Muscle of arm (tissue), 12 donors: ENCODE data around the gene ADAP1. TPM values are rescaled to one million over a fixed set of nuclear protein-coding genes. Genes with fewer than 3 reads are reported as not detected.

Experiments
- DNase-seq: peaks from one replicate; pipeline ENCODE4 v3.0.0-alpha.2; 2013
- polyA plus RNA-seq, 12 donors: library from polyadenylated mRNA; unstranded; fragments of 120-200 nt; gene quantifications; one replicate each; pipeline ENCODE4 v1.2.1, GENCODE V29; 2013; ENCODE audit not compliant: insufficient read length in 12 of 12

Gene ADAP1
- polyA plus RNA-seq, 12 donors, result 1.1 to 11.1 (median 2.4) TPM; not detected in 1

DNA sequence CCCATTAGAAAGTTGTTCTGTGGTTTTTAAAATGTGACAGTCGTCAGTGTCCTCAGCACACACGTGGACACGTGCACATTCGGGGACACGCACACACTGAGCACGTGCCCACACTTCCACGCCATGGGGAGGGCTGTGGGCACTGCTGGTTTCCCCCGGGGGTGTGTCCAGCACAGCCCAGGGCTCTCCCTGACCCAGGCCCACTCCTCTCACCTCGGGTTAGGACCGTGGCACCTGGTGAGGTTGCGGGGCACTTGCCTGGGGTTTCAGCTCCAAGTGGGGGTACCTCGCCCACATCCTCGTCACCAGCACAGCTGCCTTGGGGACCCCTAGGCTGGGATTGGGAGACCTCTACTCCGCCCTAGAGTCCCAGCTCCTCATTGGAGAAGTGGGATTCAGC, 57.4 kb downstream of the ADAP1 start:
- no peak for DNase-seq

DNA sequence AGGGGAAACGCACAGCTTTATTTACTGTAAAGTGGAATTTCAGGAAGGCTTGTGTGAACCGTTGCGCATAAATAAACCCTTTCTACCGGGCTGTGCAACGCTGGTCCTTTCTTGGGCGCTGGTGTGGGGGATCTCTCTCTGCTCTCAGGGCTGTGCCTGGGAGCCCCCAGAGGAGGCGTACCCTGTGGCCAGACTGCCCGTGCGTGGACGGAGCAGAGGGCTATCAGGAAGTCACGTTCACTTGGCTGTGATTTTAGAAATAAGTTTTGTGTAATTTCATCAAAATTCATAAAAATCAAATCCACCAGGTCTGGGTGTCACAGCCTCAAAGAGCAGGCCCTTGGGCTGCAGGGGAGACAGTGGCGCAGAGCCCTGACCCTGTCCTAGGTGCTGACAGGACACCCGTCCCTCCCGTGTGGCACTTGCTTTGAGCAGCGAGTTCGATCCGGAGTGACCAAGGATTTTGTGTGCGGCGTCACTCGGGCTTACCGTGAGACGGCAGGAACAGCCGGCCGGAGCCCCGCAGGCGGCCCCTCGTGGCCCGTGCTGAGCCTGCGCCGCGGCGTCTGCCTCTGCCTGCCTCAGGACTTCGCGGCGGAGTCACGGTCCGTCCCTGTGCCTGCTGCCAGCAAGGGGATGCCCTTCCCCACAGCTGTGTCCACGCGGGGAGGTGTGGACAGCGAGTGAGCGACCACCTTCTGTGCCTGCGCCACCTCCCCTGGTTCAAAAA, 58.0 kb downstream of the ADAP1 start:
- DNase-seq, result no peak

DNA sequence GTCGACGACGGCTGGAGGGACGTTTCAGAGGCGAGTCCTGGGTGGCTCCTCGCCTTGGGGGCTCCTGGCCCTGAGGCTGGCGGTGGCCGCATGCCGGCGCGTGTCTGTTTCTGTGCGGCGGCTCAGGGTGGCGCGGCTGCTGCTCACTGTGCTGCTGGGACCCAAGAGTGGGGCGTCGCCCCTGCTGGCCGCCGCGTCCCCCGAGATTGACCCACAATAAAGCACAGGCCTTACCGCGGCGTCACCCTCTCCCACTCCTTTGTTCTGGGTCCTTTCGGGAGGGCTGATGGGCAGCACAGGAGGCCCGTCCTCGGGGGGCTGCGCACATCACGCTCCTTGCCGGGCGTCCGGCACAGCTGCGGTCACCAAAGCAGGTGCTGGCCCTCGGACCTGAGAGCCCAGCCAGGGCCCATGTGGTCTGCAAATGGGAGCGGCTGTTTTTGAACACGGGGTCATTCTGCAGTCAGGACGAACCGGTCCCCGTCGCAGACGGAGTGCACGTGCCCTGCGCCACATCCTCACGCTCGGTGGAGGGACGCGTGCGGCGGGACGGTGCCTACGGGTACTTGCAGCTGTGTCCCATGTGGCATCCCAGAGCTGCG, 58.9 kb downstream of the ADAP1 start:
- DNase-seq, result no peak

DNA sequence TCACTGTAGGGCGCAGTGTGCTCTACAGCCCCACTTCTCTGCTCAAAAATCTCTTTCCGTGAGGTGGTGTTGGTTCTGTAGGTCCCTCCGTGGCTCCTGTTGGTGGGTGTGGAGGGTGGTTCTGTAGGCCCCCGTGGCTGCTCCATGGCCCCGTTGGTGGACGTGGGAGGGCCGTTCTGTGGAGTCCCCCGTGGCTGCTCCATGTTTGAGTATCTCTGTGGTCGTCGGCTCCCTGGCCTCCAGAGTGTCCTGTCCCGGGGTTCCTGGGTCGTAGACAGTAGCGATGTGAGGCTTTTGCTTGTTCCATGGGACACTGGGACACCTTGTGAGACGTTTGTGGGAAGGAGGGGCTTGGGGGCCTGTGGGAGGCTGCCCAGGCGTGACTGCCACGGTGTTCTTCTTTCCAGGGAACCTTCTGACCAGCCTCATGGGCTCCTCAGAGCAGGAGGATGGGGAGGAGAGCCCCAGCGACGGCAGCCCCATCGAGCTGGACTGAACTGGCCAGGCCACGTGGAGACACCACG, 59.5 kb downstream of the ADAP1 start:
- DNase-seq, result no peak

DNA sequence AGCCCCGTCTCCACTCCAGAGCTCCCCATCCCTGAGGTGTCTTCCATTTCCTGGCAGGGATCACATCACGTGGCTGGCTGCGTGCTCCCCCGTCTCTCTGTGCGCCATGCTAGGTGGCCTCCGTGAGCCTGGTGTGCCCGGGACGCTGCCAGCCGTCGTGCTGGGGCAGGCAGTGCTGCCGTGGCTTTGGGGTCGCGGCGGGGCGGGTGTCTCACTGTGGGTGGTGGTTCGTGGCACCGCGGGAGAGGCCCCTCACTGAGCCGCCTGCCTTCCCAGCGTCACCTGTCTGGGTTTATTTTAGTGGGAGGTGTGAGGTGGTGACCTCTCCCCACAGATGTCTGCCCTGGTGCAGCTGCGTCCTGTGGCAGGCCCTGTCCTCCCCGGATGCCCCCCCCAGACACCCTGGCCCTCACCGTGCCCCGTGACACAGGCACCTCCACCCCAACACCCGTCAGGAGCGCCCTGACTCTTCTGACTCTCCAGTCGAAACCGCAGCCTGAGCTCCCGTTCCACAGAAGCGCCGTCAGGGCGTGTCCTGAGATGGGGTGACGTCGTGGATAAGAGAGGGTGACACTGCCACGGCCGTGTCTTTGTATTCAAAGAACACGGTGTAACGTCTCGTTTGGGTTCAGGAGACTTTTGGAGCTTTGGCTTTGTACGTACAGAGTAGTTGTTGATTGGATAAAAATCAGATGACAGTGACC, 60.2 kb downstream of the ADAP1 start:
- DNase-seq, result no peak

DNA sequence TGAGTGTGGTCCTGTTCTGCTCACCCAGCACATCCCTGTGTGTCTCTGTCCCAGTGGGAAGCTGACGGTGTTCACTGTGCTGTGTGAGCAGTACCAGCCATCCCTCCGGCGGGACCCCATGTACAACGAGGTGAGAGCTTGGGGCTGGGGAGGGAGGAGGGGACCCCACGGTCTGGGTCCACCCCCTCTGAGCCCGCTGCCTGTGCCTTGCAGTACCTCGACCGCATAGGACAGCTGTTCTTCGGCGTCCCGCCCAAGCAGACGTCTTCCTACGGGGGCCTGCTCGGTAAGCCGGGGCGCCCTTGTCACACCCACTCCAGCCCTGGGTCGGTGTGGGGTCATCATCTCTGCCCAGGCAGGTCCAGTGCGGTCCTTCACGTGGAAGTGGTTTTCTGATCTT, 60.8 kb downstream of the ADAP1 start:
- no peak for DNase-seq

DNA sequence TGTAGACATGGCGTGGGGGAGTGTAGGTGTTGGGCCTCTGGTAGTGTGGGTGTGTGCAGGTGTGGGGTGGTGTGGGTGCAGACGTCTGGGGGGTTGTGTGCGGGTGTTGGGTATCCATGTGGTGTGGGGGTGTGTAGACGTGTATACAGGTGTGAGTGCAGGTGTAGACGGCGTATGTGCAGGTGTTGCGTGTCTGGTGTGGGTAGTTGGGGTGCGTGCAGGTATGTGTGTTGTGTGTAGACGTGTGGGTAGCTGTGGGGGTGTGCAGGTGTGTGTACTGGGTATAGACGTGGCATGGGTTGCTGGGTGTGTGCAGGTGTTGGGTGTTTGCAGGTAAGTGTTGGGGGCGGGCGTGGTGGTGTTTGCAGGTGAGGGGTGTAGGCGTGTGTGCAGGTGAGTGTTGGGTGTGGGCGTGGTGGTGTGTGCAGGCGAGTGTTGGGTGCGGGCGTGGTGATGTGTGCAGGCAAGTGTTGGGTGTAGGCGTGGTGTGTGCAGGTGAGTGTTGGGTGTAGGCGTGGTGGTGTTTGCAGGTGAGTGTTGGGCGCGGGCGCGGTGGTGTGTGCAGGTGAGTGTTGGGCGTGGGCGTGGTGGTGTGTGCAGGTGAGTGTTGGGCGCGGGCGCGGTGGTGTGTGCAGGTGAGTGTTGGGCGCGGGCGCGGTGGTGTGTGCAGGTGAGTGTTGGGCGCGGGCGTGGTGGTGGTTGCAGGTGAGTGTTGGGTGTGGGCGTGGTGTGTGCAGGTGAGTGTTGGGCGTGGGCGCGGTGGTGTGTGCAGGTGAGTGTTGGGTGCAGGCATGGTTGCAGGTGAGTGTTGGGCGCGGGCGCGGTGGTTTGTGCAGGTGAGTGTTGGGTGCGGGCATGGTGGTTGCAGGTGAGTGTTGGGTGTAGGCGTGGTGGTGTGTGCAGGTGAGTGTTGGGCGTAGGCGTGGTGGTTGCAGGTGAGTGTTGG, 61.6 kb downstream of the ADAP1 start:
- no peak for DNase-seq

DNA sequence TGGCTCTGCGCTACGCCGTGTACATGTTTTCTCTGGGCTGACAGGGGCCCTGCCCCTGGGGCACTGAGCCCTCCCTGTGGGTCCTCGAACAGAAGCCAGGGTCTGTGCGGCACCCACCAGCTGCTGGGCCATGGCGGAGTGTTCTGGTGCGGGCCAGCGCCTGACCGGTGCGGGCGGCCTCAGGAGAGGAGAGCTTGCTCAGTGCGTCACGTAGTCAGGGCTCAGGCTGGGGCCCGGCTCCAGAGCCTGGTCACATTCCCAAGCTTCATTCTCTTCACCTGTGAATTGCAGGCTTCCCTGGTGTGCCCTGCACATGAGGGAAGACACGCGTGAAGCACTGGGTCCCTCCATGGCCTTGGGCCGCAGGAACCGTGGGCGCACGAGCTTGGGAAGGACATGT, 62.7 kb downstream of the ADAP1 start:
- DNase-seq, result no peak

DNA sequence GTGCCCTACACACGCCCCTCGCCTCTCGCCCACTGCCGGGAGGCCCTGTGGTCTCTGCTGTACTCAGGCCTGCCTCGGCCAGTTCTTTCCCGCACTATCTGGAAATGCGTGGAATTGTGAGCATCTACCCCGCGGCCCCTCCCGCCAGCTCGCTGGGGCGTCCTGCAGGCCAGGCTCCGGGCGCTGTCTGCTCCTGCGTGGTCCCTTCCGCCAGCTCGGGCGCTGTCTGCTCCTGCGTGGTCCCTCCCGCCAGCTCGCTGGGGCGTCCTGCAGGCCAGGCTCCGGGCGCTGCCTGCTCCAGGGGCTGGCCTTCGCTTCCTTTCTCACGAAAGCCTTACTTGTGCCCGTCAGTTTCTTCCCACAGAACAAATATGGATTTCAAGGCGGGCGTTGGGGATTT, 63.2 kb downstream of the ADAP1 start:
- DNase-seq, result no peak

DNA sequence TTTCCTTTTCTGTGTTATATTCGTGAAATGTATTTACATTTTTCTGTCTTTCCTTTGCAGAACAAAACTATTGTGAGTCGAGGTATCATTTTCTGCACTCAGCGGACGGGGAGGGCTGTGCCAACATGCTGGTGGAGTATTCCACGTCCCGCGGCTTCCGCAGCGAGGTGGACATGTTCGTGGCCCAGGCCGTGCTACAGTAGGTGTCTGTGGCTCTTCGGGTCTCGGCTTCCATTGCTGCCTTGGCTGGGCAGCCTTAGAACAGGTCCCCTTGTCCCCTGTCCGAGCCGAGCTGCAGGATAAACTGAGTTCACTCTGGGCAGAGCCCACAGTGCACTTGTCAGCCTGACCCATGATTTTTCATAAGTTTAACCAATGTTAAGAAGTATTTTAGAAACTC, 63.6 kb downstream of the ADAP1 start:
- no peak for DNase-seq

DNA sequence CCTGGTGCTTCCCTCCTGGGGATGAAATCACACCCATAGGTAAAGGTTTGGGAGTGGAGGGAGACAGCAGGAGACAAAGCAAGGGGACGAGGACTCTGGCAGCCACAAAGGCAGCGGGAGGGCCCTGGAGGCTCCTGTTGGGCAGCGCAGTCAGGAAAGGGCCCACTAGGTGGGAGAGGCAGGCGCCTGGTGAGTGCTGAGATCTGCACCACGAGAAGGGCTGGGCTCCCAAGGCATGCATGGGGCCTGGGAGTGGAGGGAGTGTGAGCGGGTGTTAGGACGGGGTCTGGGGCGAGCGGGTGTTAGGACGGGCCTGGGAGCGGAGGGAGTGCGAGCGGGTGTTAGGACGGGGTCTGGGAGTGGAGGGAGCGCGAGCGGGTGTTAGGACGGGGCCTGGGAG, 65.1 kb downstream of the ADAP1 start:
- DNase-seq, result no peak

DNA sequence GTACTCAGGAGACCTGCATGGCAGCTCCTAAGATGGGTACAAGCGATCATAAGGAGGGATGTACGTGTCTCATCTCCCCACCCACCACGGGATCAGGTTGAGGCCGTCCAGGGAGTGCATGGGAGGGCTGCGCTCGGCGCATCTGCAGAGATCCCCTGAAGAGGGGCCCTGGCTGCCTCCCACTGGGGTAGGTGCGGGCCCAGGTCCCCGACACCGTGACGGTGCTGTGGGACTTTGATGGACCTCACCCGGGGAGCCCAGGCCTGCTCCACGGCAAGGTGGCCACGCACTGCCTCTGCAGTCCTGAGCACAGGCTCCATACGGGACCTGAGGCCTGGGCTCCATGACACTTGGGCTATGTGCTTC, 65.5 kb downstream of the ADAP1 start:
- no peak for DNase-seq

DNA sequence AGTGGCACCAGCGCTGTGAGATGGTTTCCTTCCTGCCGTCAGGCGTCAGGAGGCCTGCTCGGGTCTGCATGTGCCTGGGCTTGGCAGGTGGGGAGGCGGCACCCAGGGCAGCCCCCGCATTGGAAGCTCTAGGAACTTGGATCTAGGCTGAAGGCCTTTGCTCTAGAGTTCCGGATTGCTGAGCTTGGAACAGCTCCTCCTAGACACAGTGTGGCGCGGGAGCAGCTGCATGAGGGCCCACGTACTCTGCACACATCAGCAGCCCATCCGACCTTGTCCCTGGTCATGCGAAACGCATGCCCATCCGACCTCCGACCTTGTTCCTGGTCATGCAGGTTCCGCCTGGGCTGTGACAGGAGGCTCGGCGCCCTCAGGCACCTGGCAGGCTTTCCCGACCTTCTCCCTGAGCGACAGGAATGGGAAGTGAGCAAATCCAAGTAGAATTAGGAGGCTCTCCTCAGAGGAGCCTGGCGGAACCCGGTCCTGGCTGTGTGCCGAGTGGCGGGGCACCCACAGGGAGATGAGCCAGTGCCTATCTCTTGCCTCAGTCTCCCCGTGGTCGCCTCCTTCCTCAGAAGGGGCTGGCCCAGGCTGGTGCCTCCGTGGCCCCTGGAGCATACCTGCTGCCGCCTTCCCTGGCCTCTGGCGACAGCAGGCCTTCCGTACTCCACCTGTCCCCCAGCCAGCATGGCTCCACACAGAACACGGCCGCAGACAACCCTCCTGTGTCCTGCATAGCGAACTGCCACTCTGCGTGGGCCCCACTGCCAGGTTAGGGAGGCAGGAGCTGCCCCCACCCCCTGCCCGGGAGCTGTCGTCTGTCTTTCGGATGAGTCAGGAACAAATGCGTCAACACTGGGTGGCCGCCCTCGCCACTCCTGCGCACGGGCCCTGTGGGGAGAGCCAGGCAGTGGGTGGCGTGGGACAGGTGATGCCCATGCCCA, 66.1 kb downstream of the ADAP1 start:
- no peak for DNase-seq

DNA sequence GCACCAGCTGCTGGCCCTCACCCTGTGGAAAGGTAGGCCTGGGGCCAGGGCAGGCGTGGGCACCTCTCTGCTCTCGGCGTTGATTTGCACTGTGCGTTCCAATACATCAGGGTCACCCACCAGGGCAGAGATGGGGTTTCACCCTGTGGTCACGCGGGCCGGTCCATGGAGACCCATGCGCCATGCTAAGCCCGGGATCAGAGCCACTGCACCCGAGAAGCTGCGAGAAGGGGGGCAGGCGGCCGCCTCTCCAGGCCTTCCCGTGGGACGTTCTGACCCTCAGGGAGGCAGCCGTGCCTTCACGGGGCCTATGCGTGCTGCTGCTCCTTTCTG, 67.0 kb downstream of the ADAP1 start:
- no peak for DNase-seq

DNA sequence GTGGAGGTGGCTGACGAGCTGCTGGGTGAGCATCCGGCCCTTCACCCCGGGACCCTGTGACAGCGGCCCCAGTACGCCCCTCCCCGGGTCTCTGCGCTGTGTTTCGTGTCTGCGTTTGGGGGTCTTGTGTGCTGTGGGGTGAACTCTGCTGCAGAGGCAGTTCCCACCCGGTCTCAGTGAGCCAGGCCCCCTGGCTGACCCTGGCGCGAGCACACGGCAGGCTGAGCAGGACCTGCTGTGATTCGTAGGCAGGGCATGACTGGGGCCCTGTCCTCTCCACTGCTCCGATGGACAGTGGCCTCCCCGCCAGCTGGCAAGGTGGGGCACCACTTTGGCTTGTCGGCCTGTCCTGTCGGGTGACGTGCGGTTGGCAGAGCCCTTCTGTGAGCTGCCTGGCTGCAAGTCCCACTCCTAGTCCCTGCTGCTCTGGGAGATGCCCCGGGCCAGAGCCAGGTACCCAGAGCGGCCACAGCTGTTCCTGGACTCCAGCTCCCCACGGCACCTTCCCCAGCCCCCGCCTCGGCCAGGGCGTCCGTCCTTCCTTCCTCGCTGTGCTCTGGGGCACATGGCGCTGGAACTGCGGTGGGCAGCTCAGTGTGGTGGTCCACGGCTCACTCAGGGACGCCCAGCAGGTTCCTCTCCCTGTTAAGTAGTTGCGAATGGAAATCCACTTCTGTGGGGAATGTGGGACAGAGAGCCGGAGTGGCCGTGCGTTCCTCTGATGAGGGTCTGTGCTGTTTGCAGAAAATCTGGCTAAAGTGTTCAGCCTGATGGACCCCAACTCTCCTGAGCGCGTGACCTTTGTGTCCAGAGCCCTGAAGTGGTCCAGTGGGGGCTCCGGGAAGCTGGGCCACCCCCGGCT, 67.6 kb downstream of the ADAP1 start:
- no peak for DNase-seq

DNA sequence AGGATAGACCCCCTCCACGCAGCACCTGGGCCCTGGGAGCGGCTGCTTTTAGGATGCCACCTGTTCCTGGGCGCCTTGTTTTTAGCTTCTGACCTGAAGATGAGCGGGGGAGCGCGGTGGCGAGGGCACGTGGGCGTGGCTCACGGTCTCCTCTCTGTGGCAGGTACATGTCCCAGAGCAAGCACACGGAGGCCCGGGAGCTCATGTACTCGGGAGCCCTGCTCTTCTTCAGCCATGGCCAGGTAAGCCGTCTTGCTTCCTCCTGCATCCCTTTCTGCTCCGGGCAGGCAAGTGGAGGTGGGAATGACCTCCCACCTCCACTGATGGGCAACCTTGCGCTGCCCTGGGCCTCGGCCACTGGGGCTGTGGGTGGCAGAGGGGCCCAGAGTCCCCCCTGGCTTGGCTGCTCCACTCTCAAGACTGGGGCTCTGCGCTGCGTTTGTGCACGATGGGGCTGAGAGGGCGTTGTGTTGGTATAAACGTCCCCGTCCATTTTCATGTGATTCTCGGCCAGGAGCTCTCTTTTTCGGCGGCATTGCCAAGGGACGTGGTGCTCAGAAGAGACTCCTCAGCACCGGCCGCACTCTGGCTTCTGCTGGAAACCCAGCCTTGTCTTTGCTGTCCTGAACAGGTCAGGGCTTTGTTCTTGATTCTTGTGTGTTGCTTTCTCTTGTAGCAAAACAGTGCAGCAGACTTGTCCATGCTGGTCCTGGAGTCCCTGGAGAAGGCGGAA, 68.4 kb downstream of the ADAP1 start:
- DNase-seq, result no peak

DNA sequence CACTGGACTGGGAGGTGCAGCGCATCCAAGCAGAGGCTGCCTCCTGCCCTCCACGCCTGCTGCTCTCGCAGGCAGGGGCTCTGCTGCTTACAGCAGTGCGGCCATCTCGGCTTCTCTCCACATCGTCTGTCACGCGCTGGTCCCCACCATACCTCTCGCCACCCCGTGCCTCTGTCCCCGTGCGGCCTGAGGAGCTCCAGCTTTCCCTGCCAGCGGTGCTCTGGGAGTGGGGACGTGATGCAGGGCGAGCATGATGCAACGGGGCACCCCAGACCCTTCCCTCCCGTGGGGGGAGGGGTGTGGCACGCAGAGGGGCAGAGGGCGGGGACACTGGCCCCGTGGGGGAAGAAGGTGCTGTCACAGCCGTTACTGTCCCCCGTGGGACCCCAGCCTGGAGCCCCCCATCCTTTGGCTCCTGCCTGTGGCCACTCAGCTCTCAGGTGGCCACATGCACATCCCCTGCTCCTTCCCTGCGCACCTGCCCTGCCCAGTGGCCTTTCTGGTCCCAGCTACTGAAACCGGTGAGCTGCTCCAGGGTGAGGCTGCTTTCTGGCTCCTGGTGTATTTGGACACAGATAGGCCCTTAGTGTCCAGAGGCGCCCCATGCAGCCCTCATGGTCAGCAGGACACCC, 69.1 kb downstream of the ADAP1 start:
- no peak for DNase-seq

DNA sequence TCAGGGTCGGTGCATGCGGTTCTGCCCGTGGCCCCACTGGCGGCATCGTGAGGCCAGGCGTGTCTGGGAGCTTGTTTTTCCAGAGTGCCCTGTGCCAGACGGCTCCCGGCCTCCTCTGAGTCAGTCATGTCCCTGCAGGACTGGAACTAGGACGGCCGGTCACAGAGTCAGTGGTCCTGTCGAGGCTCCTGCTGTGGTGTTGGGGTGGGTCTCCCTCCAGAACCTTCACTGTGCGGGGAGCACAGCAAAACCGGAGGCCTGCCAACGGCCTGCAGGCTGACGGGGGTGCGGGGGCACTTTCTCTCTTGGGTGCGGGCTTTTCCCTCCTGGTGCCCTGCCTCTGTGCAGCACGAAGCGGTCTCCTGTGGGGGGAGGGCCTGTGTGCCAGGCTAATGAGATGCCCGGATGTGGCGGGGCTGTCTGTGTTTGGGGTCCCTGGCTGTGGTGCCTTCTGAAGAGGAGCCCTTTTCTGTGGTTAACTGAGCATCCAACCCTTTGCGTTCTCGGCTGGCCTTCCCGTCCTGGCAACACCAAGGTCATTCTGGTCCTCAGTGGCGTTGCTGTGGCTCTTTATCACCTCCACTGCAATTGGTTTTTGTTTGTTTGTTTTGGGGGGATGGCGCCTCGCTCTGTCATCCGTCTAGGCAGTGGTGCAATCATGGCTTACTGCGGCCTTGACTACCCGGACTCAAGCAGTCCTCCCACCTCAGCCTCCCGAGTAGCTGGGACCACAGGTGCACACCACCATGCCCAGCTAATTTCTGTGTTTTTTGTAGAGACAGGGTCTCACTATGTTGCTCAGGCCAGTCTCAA, 70.1 kb downstream of the ADAP1 start:
- no peak for DNase-seq
